NCI-H1092 treated with DMSO at 0.1 percent for 48 hours (cell line): ENCODE data around the gene SPEM3.
A peak's percentile ranks its signal among the peaks of the same experiment; 100 is the strongest.

ENCODE experiments used
- DNase-seq: peaks from one replicate; lab custom pipeline; 2025; lab: John Stamatoyannopoulos, UW

SPEM3 gene

GRCh38 chr17:7428557-7428956 is at the start of gene SPEM3:
SPEM3 (plus strand) TSS chr17:7428857; CDS start chr17:7428903, 46 bp downstream.
- no peak for DNase-seq

DNA sequence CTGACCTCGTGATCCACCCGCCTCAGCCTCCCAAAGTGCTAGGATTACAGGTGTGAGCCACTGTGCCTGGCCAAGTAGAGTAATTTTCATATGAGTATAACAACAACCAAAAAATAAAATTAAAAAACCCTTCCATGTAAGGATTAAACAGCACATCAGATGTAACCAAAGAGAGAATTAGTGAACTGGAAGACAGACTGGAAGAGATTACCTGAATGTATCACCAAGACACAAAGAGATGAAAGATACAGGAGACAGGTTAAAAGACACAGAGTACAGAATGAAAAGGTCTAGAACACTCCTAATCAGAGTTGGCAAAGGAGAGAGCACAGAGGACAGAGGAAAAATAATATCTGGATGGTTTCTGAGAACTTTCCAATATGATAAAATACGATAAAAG is 49.5 kb upstream of the SPEM3 start:
- DNase-seq, result no peak

DNA sequence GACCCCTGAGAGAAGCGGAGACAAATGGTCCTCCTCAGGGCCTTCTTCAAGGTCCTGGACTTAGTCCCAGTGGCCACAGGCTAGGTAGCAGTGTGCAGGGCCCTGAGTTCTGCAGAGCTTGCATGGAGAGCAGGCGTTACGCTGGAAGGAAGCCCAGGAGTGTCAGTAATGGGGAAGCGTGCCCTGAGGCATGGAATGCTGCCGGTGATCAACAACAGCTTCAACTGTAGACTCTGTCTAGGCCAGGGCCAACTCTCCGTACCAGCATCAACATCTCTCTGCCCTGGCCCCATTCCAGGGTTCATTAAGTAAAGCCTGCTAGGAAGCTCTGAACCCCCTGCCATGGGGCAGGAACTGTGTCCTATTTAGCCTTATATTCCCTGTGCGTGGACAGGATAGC is 48.3 kb upstream of the SPEM3 start:
- DNase-seq, result peak; percentile 2

DNA sequence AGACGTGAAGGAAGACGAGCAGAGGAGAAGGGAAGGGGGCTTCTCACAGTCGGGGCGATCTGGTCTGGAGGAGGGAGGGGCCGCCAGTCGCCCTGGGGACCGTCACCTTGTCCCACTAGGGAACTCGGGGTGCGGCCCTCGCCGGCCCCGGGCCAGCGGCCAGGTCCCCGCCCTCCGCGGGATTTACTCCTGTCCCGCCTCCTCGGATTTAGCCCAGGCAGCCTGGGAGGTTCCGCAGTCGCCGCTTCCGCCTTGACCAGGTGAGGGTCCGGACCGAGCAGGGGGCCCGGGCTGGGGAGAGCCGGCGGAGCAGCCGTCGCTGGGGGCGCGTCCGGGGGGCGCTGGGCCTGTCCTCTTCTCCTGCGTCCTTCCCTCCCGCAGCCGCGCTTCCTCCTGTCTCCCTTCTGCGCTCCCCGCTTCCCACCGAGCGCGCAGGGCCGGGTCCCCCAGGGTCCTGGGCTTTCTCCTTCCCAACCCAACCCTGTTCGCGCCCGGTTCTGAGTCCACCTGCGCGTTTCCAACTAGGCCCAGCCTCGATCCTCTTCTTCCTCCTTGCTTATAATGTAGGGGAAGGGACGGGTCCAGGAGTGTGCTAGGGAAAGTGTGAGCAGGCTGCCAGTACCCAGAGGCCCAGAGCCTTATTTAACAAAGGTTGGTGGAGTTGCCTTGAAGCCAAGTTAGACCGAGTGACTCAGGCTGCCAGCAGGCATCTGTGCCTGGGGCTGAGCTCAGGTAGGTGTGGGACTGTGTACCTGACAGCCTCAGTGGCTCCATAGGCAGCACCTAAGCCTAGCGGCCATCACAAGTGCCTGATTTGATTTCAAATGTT is 47.6 kb upstream of the SPEM3 start, which contains the start of gene TNK1:
TSS of gene TNK1 (plus strand) at position 235 of the 829 bp plus-strand sequence. CDS start 1,838 bp downstream, outside the sequence.
- no peak for DNase-seq

DNA sequence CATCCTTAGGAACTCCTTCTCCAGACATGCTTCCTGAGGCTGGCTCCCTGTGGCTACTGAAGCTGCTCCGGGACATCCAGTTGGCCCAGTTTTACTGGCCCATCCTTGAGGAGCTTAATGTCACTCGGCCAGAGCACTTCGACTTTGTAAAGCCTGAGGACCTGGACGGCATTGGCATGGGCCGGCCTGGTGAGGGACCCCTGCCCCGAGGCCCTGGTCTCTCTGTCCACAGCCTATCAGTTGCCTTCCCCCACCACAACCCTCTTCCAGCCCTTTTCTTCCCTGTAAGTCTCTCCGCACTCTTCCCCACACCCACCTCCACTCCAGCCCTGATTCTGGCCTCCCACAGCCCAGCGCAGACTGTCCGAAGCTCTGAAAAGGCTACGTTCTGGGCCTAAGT is 45.8 kb upstream of the SPEM3 start:
- DNase-seq, result no peak

- no peak for DNase-seq
Observed at GRCh38 chr17:7383371-7383741, 45.3 kb upstream of the SPEM3 start.

DNA sequence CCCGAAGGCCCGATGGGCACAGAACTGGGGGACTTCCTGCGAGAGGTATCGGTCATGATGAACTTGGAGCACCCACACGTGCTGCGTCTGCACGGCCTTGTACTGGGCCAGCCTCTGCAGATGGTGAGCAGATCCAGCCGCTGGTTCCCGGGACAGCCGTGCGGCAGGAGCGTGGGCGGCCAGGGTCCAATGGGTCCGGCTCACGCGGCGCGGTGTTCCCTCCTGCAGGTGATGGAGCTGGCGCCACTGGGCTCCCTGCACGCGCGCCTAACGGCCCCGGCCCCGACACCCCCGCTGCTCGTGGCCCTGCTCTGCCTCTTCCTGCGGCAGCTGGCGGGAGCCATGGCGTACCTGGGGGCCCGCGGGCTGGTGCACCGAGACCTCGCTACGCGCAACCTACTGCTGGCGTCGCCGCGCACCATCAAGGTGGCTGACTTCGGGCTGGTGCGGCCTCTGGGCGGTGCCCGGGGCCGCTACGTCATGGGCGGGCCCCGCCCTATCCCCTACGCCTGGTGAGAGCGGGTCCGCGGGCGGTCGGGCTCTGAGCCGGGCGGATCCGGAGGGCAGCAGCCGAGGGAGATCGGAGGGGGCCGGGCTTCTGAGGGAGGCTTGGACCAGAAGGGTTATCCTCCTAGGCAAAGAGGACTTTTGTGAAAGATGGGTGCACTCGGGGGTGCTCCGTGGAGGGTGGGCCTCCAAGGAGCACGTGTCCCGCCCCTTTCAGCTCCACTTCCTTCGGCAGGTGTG is 44.7 kb upstream of the SPEM3 start:
- DNase-seq, result peak; percentile 33

- DNase-seq, result no peak
Observed at GRCh38 chr17:7384489-7385081, 44.1 kb upstream of the SPEM3 start.

- DNase-seq, result no peak
Observed at GRCh38 chr17:7388856-7389255, 39.8 kb upstream of the SPEM3 start.

DNA sequence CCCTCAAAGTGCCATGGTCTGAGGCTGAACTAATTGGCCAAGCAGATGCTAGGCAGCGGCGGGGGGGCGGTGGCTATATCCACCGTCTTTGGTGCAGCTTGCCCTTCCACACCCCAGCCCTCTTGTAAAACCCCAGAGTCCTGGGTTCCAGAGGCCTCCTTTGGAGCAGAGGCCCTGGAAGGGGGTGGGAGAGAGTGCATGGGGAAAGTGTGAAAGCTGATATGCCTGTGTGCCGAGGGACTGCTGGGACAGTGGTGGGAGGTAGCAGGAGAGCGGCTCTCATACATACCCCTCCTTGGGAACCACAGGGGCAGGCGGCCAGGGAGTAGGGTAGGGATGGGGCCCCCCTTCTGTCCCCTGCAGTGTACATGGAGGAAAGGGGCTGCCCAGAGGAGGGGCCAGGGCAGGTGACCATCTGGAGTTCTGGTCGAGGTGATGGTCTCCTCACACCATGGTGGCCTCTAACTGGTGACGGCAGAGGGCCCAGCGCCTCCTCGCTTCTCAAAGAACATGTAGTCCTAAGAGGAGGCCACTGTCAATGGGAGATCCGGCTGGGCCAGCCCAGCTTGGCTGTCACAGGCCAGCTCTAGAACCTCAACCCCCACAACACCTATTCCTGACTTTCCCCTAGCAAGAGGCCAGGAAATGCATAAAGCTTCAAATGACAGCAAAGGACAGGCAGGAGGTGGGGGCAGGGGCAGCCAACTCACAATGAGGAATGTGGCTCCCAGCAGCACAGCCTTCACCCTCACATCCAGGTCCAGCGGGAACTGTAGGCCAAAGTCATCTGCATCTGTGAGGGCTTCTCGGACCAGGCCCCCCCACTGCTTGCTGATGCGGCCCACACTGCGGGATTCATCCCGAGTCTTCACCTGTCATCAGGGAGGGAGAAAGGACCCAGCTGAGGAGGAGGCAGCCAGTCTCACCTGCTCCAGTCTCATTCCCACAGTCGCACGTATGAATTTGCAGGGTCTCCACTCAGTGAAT is 38.4 kb upstream of the SPEM3 start:
- no peak for DNase-seq

- no peak for DNase-seq
Observed at GRCh38 chr17:7391307-7391706, 37.4 kb upstream of the SPEM3 start.

DNA sequence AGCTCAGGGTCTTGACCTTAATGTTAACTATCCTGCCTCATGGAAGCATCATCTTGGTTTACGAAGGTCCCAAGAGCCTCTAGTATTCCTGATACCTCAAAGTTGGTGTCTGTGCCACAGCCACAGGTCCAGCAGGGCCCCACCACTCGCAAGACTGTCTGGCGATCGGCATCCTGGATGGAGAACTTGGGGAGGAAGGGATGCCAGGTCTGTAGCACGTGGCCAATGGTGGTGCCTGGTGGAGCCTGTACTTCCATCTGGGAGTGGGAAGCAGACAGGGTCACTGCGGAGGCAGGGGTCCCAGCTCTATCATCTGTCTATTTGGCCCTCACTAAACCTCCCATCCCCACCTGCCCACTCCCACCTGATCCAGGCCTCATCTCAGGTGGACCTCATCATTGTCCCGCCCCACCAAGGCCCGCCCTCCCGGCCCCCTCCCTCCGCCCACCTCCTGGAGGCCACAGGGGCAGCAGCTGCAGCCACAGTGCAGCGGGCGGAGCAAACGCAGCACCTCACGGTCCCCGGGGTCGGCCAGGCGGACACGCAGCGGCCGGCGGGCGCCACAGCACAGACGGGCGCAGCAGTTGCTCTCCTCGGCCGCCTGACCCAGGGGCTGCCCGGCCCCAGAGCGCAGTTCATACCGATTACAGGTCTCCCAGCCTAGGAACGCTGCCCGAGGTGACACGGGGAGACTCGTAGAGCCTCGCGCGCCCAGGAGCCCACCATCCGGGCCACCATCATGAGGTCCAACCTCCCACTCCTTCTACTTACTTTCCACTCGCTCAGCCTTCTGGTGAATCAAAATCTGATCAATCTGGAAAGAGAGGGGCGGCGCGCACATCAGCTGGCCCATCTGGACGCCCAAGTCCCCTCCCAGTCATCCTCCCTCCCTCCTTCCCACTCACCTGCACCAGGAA is 35.7 kb upstream of the SPEM3 start:
- no peak for DNase-seq

GRCh38 chr17:7393613-7394451 is 34.8 kb upstream of the SPEM3 start:
- peak; percentile 50 for DNase-seq

GRCh38 chr17:7394452-7395191 is 34.0 kb upstream of the SPEM3 start, which contains the start of gene PLSCR3:
PLSCR3 (minus strand) TSS chr17:7394525; CDS start chr17:7394110, 415 bp downstream.
- DNase-seq, result peak; percentile 60

GRCh38 chr17:7396147-7396546 is 32.5 kb upstream of the SPEM3 start:
- no peak for DNase-seq

- no peak for DNase-seq
Observed at GRCh38 chr17:7398612-7399011, 30.0 kb upstream of the SPEM3 start.

DNA sequence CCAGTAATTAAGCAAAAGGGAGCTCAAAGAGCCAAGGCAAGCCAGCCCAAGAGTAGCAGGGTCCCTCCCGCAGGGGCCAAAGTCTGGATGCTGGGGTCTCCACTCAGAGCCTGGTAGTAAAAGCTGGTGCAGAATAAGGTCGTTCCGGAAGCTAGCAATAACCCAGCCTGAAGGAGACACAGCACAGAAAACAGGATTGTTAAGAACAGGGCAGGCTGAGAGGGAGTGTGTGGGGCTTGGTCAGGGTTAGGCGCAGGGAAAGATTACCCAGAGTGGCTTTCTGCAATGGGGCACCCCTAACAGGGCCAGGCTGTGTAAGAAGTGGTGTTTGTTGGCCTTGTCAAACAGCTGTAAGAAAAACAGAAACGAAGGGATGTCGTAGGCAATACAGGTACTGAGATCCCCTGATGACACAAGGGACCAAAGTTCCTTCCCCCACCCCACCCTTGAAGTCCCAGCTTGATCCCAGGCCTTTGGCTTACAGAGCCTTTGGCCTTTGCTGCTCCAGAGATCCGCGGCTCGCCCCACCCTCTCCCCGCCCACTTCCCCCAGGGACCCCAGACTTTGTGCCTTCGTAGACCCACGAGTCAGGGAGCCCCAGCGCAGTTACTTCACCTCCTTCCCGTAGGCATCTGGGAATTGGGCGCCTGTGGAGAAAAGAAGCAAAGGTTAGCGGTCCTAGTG is 25.5 kb upstream of the SPEM3 start:
- peak; percentile 54 for DNase-seq

DNA sequence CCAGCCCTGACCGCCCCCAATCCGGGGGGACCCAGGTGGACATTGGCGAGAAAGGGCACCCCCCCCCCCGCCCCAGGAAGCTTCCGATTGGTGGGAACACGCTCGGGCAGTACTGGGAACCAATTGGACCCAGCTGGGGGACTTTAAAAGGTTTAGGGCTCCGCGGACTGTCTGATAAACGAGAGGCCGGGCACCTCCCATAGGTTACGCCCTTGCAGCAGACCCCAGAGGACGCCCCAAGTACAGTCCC is 25.0 kb upstream of the SPEM3 start:
- DNase-seq, result peak; percentile 76
